ENCODE measurements around the gene IDI1. TPM values are rescaled to one million over a fixed set of nuclear protein-coding genes. Genes with fewer than 3 reads are reported as not detected.

Gene IDI1
- 66.5 TPM for polyA plus RNA-seq
- long read RNA-seq, donor 1, transcript IDI1-201 (5 exons, 2,301 nt), result major isoform, 11 of 13 reads
- long read RNA-seq, donor 1, partial matches to known transcripts, result 0 of 13 reads
- long read RNA-seq, donor 1, other reads (novel, unspliced or antisense), result 0 of 13 reads
- long read RNA-seq, donor 2, transcript IDI1-205 (4 exons, 1,066 nt), result minor isoform, 9 of 58 reads
- long read RNA-seq, donor 2, transcript IDI1-201 (5 exons, 2,301 nt), result major isoform, 36 of 58 reads
- long read RNA-seq, donor 2, partial matches to known transcripts, result 13 of 58 reads
- long read RNA-seq, donor 2, other reads (novel, unspliced or antisense), result 0 of 58 reads
- long read RNA-seq, donor 3, result 0 reads
- long read RNA-seq, donor 4, result 0 reads
- long read RNA-seq, donor 5, transcript IDI1-205 (4 exons, 1,066 nt), result minor isoform, 5 of 30 reads
- long read RNA-seq, donor 5, transcript IDI1-201 (5 exons, 2,301 nt), result major isoform, 12 of 30 reads
- long read RNA-seq, donor 5, partial matches to known transcripts, result 13 of 30 reads
- long read RNA-seq, donor 5, other reads (novel, unspliced or antisense), result 0 of 30 reads
- long read RNA-seq, donor 6, transcript IDI1-205 (4 exons, 1,066 nt), result minor isoform, 5 of 32 reads
- long read RNA-seq, donor 6, transcript IDI1-201 (5 exons, 2,301 nt), result major isoform, 14 of 32 reads
- long read RNA-seq, donor 6, partial matches to known transcripts, result 13 of 32 reads
- long read RNA-seq, donor 6, other reads (novel, unspliced or antisense), result 0 of 32 reads
- long read RNA-seq, donor 7, transcript IDI1-201 (5 exons, 2,301 nt), result major isoform, 6 of 11 reads
- long read RNA-seq, donor 7, partial matches to known transcripts, result 5 of 11 reads
- long read RNA-seq, donor 7, other reads (novel, unspliced or antisense), result 0 of 11 reads
- long read RNA-seq, donor 8, transcript IDI1-201 (5 exons, 2,301 nt), result major isoform, 37 of 53 reads
- long read RNA-seq, donor 8, transcript IDI1-205 (4 exons, 1,066 nt), result minor isoform, 5 of 53 reads
- long read RNA-seq, donor 8, partial matches to known transcripts, result 11 of 53 reads
- long read RNA-seq, donor 8, other reads (novel, unspliced or antisense), result 0 of 53 reads
- long read RNA-seq, donor 9, transcript IDI1-205 (4 exons, 1,066 nt), result minor isoform, 8 of 44 reads
- long read RNA-seq, donor 9, transcript IDI1-201 (5 exons, 2,301 nt), result major isoform, 27 of 44 reads
- long read RNA-seq, donor 9, partial matches to known transcripts, result 9 of 44 reads
- long read RNA-seq, donor 9, other reads (novel, unspliced or antisense), result 0 of 44 reads
- long read RNA-seq, donor 10, transcript IDI1-201 (5 exons, 2,301 nt), result major isoform, 21 of 41 reads
- long read RNA-seq, donor 10, partial matches to known transcripts, result 16 of 41 reads
- long read RNA-seq, donor 10, other reads (novel, unspliced or antisense), result 0 of 41 reads
- long read RNA-seq, donor 11, transcript IDI1-201 (5 exons, 2,301 nt), result major isoform, 26 of 42 reads
- long read RNA-seq, donor 11, transcript IDI1-205 (4 exons, 1,066 nt), result minor isoform, 5 of 42 reads
- long read RNA-seq, donor 11, partial matches to known transcripts, result 6 of 42 reads
- long read RNA-seq, donor 11, other reads (novel, unspliced or antisense), result 5 of 42 reads

DNA sequence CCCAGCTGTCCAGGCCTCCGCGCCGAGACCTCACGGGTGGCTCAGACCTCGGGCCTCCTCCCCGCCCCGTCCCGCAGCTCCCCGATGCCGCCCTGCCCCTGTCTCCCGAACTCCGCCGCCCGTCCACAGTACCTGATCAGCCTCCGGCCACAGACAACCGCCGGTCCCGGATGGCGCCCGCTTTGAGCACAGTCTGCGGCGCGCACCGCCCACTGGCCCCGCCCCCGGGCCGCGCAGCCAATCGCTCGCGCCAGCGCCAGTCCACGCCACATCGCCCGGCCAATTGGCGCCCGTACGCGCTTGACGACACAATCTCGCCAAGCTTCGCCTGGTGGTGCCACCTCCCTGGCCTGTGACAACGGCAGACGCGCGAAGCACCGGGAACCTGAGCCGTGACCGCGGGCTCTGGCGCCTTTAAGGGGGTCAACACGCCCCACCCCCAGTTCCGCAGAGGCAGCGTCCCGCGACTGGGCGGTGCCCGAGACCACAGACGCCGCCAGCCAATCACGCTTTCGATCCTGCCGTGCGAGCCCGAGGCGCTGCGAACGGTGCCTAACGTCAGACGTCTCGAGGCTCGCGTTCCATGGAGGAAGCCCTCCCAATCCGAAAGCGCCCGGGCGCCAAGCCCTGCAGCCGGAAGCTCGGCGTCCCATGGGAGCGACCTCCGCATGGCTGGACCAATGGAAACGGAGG lies at the start of gene IDI1:
TSS of gene IDI1 (minus strand) at position 388 of the 693 bp plus-strand sequence. CDS start at position 272, 116 bp downstream.
- peak within 1 kb of the TSS; percentile 90 for H3K27ac ChIP-seq (ENCODE audit: low read length)
- H3K9me3 ChIP-seq (ENCODE audit: control insufficient read depth, low read depth, low read length), result no peaks in the 10 kb centered on the region
- peaks cover 8% of the 10 kb centered on the region for H3K4me1 ChIP-seq (ENCODE audit: control insufficient read depth, insufficient read depth, low read length)
- no CpG with 5 or more reads among the region's 83 CpGs for WGBS (ENCODE audit: insufficient coverage, low lambda C conversion rate)
- peaks cover 24% of the 10 kb centered on the region for H3K36me3 ChIP-seq (ENCODE audit: control insufficient read depth, insufficient read depth, low read length)
- peak within 1 kb of the TSS; percentile 84 for H3K4me3 ChIP-seq (ENCODE audit: low read length)
- H3K27me3 ChIP-seq (ENCODE audit: control insufficient read depth, insufficient read depth, low read length), result no peaks in the 10 kb centered on the region
- peak; percentile 98 to 99 for DNase-seq

DNA sequence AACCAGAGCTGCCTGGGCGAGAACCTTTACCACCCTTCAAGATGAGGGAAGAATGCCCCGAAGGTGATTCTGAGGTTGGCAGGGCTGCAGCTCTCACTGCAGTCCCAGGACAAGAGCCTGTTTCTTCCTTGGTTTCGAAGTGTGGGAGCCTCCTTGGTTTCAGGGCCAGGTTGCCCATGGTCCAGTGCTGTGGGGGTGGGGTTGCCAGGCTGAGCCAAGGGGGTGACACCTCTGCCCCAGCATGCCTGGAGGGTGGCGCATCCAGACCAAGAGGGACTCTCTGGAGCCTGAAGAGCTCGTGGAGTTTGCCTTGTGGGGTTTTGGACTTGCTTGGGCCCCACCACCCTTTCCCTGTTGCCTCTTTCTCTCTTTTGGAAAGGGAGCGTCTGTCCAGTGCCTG lies 48.5 kb upstream of the IDI1 start:
- no peak for DNase-seq
- no peak overlapping the region for H3K27ac ChIP-seq (ENCODE audit: low read length)
- H3K4me1 ChIP-seq (ENCODE audit: control insufficient read depth, insufficient read depth, low read length), result no peaks in the 10 kb centered on the region
- H3K9me3 ChIP-seq (ENCODE audit: control insufficient read depth, low read depth, low read length), result no peaks in the 10 kb centered on the region
- no peak overlapping the region for H3K4me3 ChIP-seq (ENCODE audit: low read length)
- H3K36me3 ChIP-seq (ENCODE audit: control insufficient read depth, insufficient read depth, low read length), result peaks cover 76% of the 10 kb centered on the region
- no CpG with 5 or more reads among the region's 6 CpGs for WGBS (ENCODE audit: insufficient coverage, low lambda C conversion rate)
- H3K27me3 ChIP-seq (ENCODE audit: control insufficient read depth, insufficient read depth, low read length), result no peaks in the 10 kb centered on the region

GRCh38 chr10:1096287-1096889 lies 47.5 kb upstream of the IDI1 start:
- DNase-seq, result no peak
- Histone ChIP-seq H3K9me3 (ENCODE audit: control insufficient read depth, low read depth, low read length) (no peaks in the 10 kb centered on the region), H3K27ac (ENCODE audit: low read length) (no peak overlapping the region), H3K27me3 (ENCODE audit: control insufficient read depth, insufficient read depth, low read length) (no peaks in the 10 kb centered on the region), H3K36me3 (ENCODE audit: control insufficient read depth, insufficient read depth, low read length) (peaks cover 73% of the 10 kb centered on the region), H3K4me1 (ENCODE audit: control insufficient read depth, insufficient read depth, low read length) (no peaks in the 10 kb centered on the region), H3K4me3 (ENCODE audit: low read length) (no peak overlapping the region)
- 100% methylated on average over 4 of the region's 27 CpGs for WGBS (ENCODE audit: insufficient coverage, low lambda C conversion rate)

DNA sequence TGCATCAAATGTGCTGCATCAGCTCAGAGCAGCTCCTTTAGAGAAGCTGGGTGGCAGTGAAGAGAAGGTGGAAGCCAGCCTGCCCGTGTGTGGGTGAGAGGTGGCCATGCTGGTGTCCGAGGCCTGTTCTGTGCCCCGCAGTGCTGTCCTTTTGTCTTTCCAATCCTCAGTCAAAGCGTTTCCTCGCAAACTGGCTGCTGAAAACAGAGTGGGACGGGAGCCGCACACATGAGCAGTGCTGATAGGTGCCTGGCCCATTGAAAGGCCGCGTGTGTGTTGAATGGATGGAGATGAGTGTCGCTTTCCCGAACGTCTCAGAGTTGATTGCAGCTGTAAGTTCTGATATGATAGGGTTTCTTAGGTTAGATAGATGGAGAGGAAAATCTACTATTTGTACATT lies 46.6 kb upstream of the IDI1 start:
- DNase-seq, result no peak
- no peak overlapping the region for H3K27ac ChIP-seq (ENCODE audit: low read length)
- no peaks in the 10 kb centered on the region for H3K27me3 ChIP-seq (ENCODE audit: control insufficient read depth, insufficient read depth, low read length)
- H3K4me1 ChIP-seq (ENCODE audit: control insufficient read depth, insufficient read depth, low read length), result no peaks in the 10 kb centered on the region
- no peaks in the 10 kb centered on the region for H3K9me3 ChIP-seq (ENCODE audit: control insufficient read depth, low read depth, low read length)
- 100% methylated on average over 3 of the region's 12 CpGs for WGBS (ENCODE audit: insufficient coverage, low lambda C conversion rate)
- peaks cover 73% of the 10 kb centered on the region for H3K36me3 ChIP-seq (ENCODE audit: control insufficient read depth, insufficient read depth, low read length)
- no peak overlapping the region for H3K4me3 ChIP-seq (ENCODE audit: low read length)

DNA sequence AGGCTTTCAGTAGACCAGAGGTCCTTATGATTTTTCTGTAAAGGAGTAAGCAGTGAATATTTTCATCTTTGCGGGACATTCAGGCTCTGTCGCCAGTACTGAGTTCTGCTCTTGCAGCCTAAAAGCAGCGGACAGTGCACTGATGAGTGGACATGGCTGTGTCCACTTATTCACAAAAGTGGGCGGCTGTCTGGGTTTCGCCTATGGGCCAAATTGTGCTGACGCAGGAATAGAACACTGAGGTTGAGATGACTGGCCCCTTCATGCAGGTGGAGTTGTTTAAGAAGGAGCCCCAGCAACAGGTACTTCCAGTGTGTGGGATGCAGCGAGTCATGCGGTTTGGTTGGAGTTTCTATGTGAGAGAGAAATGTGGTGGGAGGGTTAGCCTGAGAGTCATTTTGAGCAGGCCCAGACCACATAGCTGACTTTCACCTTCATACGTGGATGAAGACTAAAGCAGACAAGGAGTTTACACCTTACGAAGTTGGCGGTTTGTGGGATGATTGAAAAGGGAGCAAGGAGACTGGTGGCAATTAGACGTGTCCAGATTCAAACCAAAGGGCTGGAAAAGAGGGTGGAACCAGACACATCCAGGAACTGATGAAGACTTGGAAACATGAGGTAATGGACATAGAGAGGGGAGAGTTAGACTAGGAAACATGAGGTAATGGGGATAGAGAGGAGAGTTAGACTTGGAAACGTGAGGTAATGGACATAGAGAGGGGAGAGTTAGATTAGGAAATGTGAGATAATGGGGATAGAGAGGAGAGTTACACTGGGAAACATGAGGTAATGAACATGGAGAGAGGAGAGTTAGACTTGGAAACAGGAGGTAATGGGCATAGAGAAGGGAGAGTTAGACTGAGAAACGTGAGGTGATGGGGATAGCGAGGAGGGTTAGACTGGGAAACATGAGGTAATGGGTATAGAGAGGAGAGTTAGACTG lies 45.5 kb upstream of the IDI1 start:
- H3K4me3 ChIP-seq (ENCODE audit: low read length), result no peak overlapping the region
- H3K27me3 ChIP-seq (ENCODE audit: control insufficient read depth, insufficient read depth, low read length), result no peaks in the 10 kb centered on the region
- H3K27ac ChIP-seq (ENCODE audit: low read length), result no peak overlapping the region
- DNase-seq, result no peak
- peaks cover 77% of the 10 kb centered on the region for H3K36me3 ChIP-seq (ENCODE audit: control insufficient read depth, insufficient read depth, low read length)
- H3K4me1 ChIP-seq (ENCODE audit: control insufficient read depth, insufficient read depth, low read length), result no peaks in the 10 kb centered on the region
- 100% methylated on average over 6 of the region's 15 CpGs for WGBS (ENCODE audit: insufficient coverage, low lambda C conversion rate)
- no peaks in the 10 kb centered on the region for H3K9me3 ChIP-seq (ENCODE audit: control insufficient read depth, low read depth, low read length)

- H3K27me3 ChIP-seq (ENCODE audit: control insufficient read depth, insufficient read depth, low read length), result no peaks in the 10 kb centered on the region
- no peaks in the 10 kb centered on the region for H3K4me1 ChIP-seq (ENCODE audit: control insufficient read depth, insufficient read depth, low read length)
- H3K4me3 ChIP-seq (ENCODE audit: low read length), result no peak overlapping the region
- H3K36me3 ChIP-seq (ENCODE audit: control insufficient read depth, insufficient read depth, low read length), result peaks cover 80% of the 10 kb centered on the region
- DNase-seq, result no peak
- 100% methylated on average over 1 of the region's 9 CpGs for WGBS (ENCODE audit: insufficient coverage, low lambda C conversion rate)
- H3K9me3 ChIP-seq (ENCODE audit: control insufficient read depth, low read depth, low read length), result no peaks in the 10 kb centered on the region
- no peak overlapping the region for H3K27ac ChIP-seq (ENCODE audit: low read length)
These were observed 44.8 kb upstream of the IDI1 start for GRCh38 chr10:1093696-1094095.

GRCh38 chr10:1090696-1091095 lies 41.8 kb upstream of the IDI1 start:
- no peak for DNase-seq
- peaks cover 83% of the 10 kb centered on the region for H3K36me3 ChIP-seq (ENCODE audit: control insufficient read depth, insufficient read depth, low read length)
- no peak overlapping the region for H3K27ac ChIP-seq (ENCODE audit: low read length)
- H3K9me3 ChIP-seq (ENCODE audit: control insufficient read depth, low read depth, low read length), result no peaks in the 10 kb centered on the region
- H3K4me3 ChIP-seq (ENCODE audit: low read length), result no peak overlapping the region
- no peaks in the 10 kb centered on the region for H3K4me1 ChIP-seq (ENCODE audit: control insufficient read depth, insufficient read depth, low read length)
- no CpG with 5 or more reads among the region's 14 CpGs for WGBS (ENCODE audit: insufficient coverage, low lambda C conversion rate)
- H3K27me3 ChIP-seq (ENCODE audit: control insufficient read depth, insufficient read depth, low read length), result no peaks in the 10 kb centered on the region

DNA sequence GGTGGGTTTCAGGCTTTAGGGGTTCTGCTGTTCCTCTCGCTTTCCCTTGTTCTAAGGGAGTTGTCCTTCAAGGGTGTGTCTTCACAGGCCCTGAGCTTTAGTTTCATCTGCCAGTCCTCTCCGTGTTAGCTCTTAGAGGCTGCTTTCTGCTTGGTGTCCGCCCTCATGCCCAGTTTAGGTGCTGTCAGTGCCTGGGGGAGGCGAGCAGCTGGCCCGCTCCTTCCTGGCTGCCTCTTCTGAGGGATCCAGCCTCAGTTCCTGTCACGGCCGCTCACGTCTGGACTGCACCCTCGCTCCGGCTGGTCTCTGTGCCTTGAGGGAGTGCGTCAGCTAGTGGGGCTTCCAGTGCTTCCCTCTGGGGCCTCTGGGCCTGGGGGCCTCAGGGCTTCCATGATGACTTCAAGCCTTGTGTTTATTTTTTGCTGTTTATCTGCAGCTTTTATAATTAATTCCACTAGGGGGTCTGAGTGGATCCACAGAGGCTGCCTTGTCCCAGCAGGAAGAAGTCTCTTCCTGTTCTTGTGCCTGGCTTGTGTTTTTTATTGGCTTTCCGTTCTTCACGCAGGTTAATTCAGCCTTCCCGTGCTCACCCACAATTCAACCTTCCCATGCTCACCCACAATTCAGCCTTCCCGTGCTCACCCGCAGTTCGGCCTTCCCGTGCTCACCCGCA lies 40.2 kb upstream of the IDI1 start:
- Histone ChIP-seq H3K4me1 (ENCODE audit: control insufficient read depth, insufficient read depth, low read length) (no peaks in the 10 kb centered on the region), H3K4me3 (ENCODE audit: low read length) (no peak overlapping the region), H3K9me3 (ENCODE audit: control insufficient read depth, low read depth, low read length) (no peaks in the 10 kb centered on the region), H3K27me3 (ENCODE audit: control insufficient read depth, insufficient read depth, low read length) (no peaks in the 10 kb centered on the region), H3K27ac (ENCODE audit: low read length) (no peak overlapping the region), H3K36me3 (ENCODE audit: control insufficient read depth, insufficient read depth, low read length) (peaks cover 83% of the 10 kb centered on the region)
- no peak for DNase-seq
- 83% methylated on average over 3 of the region's 19 CpGs for whole genome bisulfite sequencing (ENCODE audit: insufficient coverage, low lambda C conversion rate)

Measured in large intestine (tissue), 12 donors.